H1 (cell line): ENCODE data around the gene CCSAP. TPM values are rescaled to one million over a fixed set of nuclear protein-coding genes. Genes with fewer than 3 reads are reported as not detected.

ENCODE experiments used
- CTCF ChIA-PET: fragments of 300-600 bp; sonication (Branson Sonifier 250); formaldehyde crosslinking; loops from one replicate; lab custom pipeline; 2021; ENCODE audit not compliant: partially characterized antibody; lab: Charles Lee
- POLR2A ChIA-PET: fragments of 300-600 bp; sonication (Branson Sonifier 250); formaldehyde crosslinking; loops from one replicate; lab custom pipeline; 2021; ENCODE audit warnings: inconsistent platforms; ENCODE audit not compliant: partially characterized antibody; lab: Charles Lee
- DNase-seq, 2 experiments: peaks; one replicate each; pipeline versions ENCODE4 v3.0.0 to v3.0.0-alpha.2; 2010 to 2022; ENCODE audit warnings: low spot score in 2 of 2, low read depth in 1 of 2, mixed read lengths in 1 of 2
- FAIRE-seq: peaks from 2 replicates; lab custom pipeline; 2011; peaks lifted over from hg19 to GRCh38; lab: Jason Lieb, UNC
- H2AFZ ChIP-seq: 2 replicates; pipeline ENCODE4 v1.8.1; 2012; ENCODE audit warnings: low read length, inconsistent platforms
- H2AK5ac ChIP-seq: 2 replicates; pipeline ENCODE4 v1.6.1; 2013; ENCODE audit warnings: low read depth, low read length
- H2BK120ac ChIP-seq: replicated peaks from 2 replicates; pipeline ENCODE3; 2013; ENCODE audit warnings: low read depth, low read length, inconsistent platforms
- H2BK12ac ChIP-seq: 2 replicates; pipeline ENCODE4 v1.6.1; 2013; ENCODE audit warnings: low read depth, low read length
- H2BK15ac ChIP-seq: 2 replicates; pipeline ENCODE4 v1.6.1; 2013; ENCODE audit warnings: low read length
- H2BK20ac ChIP-seq: 2 replicates; pipeline ENCODE4 v1.6.1; 2013; ENCODE audit warnings: low read length
- H2BK5ac ChIP-seq: 2 replicates; pipeline ENCODE4 v1.6.1; 2013; ENCODE audit warnings: low read depth, low read length
- H3K14ac ChIP-seq: 2 replicates; pipeline ENCODE4 v1.6.1; 2013; ENCODE audit warnings: inconsistent platforms; ENCODE audit not compliant: insufficient read length
- H3K18ac ChIP-seq: 2 replicates; pipeline ENCODE4 v1.6.1; 2013; ENCODE audit warnings: low read length; ENCODE audit errors: extremely low read depth
- H3K23ac ChIP-seq: 2 replicates; pipeline ENCODE4 v1.6.1; 2013; ENCODE audit warnings: inconsistent platforms; ENCODE audit not compliant: insufficient read length
- H3K23me2 ChIP-seq: 2 replicates; pipeline ENCODE4 v1.6.1; 2013; ENCODE audit warnings: low read depth, low read length
- H3K27ac ChIP-seq: 2 replicates; pipeline ENCODE4 v1.6.1; 2011; ENCODE audit warnings: low read depth, low read length, inconsistent platforms
- H3K27me3 ChIP-seq, 4 experiments: replicated peaks in 1 of 4; 1 replicate in 1 of 4; 2 replicates in 3 of 4; pipeline versions ENCODE4 v1.6.1 to v1.8.1; 2011 to 2013; ENCODE audit warnings: low read length in 3 of 4, mild to moderate bottlenecking in 3 of 4, inconsistent platforms in 2 of 4, mixed read lengths in 2 of 4, moderate library complexity in 1 of 4; ENCODE audit not compliant: control insufficient read depth in 3 of 4, insufficient read depth in 3 of 4; ENCODE audit errors: extremely low read depth in 1 of 4
- H3K36me3 ChIP-seq, 4 experiments: 2 replicates each; pipeline versions ENCODE4 v1.6.1 to v1.8.1; 2011 to 2013; ENCODE audit warnings: mild to moderate bottlenecking in 4 of 4, low read length in 3 of 4, moderate library complexity in 2 of 4, control low read depth in 1 of 4, inconsistent platforms in 1 of 4; ENCODE audit not compliant: insufficient read depth in 4 of 4, control insufficient read depth in 2 of 4
- H3K4ac ChIP-seq: replicated peaks from 2 replicates; pipeline ENCODE3; 2013; ENCODE audit warnings: low read length, low read depth, mixed read lengths, inconsistent platforms; ENCODE audit not compliant: insufficient read length
- H3K4me1 ChIP-seq, 4 experiments: replicated peaks in 1 of 4; 1 replicate in 1 of 4; 2 replicates in 3 of 4; pipeline versions ENCODE4 v1.6.1 to v1.8.1; 2011 to 2013; ENCODE audit warnings: low read length in 3 of 4, inconsistent platforms in 2 of 4, mixed read lengths in 1 of 4; ENCODE audit not compliant: insufficient read depth in 4 of 4, control insufficient read depth in 3 of 4
- H3K4me2 ChIP-seq, 2 experiments: 2 replicates each; pipeline versions ENCODE4 v1.6.1 to v1.8.1; 2011 to 2013; ENCODE audit warnings: low read depth in 2 of 2, low read length in 2 of 2, control low read depth in 1 of 2, inconsistent platforms in 1 of 2, mild to moderate bottlenecking in 1 of 2; ENCODE audit not compliant: insufficient read depth in 1 of 2
- H3K4me3 ChIP-seq, 4 experiments: fragments of 200-600, 300-600 bp in 1 of 4; sonication (generic), shearing (Covaris generic), sonication (Bioruptor Twin) in 1 of 4; 2 replicates each; pipeline versions ENCODE4 v1.5.1 to v1.8.1; 2011 to 2016; ENCODE audit warnings: low read length in 4 of 4, low read depth in 3 of 4, control low read depth in 2 of 4, inconsistent platforms in 2 of 4, mild to moderate bottlenecking in 2 of 4, mixed read lengths in 1 of 4, moderate library complexity in 1 of 4; ENCODE audit not compliant: insufficient read depth in 2 of 4; ENCODE audit errors: extremely low read depth in 1 of 4
- H3K56ac ChIP-seq: replicated peaks from 2 replicates; pipeline ENCODE3; 2013; ENCODE audit warnings: low read depth, mild to moderate bottlenecking, mixed read lengths, low read length, inconsistent platforms; ENCODE audit not compliant: insufficient read length
- H3K79me1 ChIP-seq: 2 replicates; pipeline ENCODE4 v1.6.1; 2013; ENCODE audit warnings: low read depth, low read length, control low read depth
- H3K79me2 ChIP-seq, 2 experiments: 2 replicates each; pipeline versions ENCODE4 v1.6.1 to v1.8.1; 2012 to 2013; ENCODE audit warnings: low read length in 2 of 2, mild to moderate bottlenecking in 2 of 2, inconsistent platforms in 1 of 2; ENCODE audit not compliant: insufficient read depth in 2 of 2, control insufficient read depth in 1 of 2
- H3K9ac ChIP-seq, 4 experiments: replicated peaks in 1 of 4; 1 replicate in 1 of 4; 2 replicates in 3 of 4; pipeline versions ENCODE4 v1.6.1 to v1.8.1; 2011 to 2013; ENCODE audit warnings: low read depth in 3 of 4, low read length in 3 of 4, control low read depth in 2 of 4, mild to moderate bottlenecking in 2 of 4, moderate library complexity in 2 of 4, inconsistent platforms in 1 of 4; ENCODE audit errors: extremely low read depth in 1 of 4
- H3K9me3 ChIP-seq, 2 experiments: 2 replicates each; pipeline versions ENCODE4 v1.6.1 to v1.8.1; 2012 to 2013; ENCODE audit warnings: mild to moderate bottlenecking in 2 of 2, moderate library complexity in 2 of 2, control low read depth in 1 of 2, inconsistent platforms in 1 of 2, low read depth in 1 of 2, low read length in 1 of 2, mixed read lengths in 1 of 2; ENCODE audit not compliant: insufficient read depth in 2 of 2
- H4K20me1 ChIP-seq, 2 experiments: replicated peaks in 1 of 2; 2 replicates each; pipeline versions ENCODE3 to v1.8.1; 2011 to 2013; ENCODE audit warnings: inconsistent platforms in 2 of 2, low read length in 2 of 2, mild to moderate bottlenecking in 1 of 2; ENCODE audit not compliant: insufficient read depth in 2 of 2, control insufficient read depth in 1 of 2
- H4K5ac ChIP-seq: 2 replicates; pipeline ENCODE4 v1.6.1; 2013; ENCODE audit warnings: low read length, low read depth, mixed read lengths, inconsistent platforms; ENCODE audit not compliant: insufficient read length
- H4K8ac ChIP-seq: 2 replicates; pipeline ENCODE4 v1.8.0; 2013; ENCODE audit warnings: mild to moderate bottlenecking, moderate library complexity, low read length, inconsistent platforms; ENCODE audit not compliant: insufficient read depth; ENCODE audit errors: extremely low read depth
- H4K91ac ChIP-seq: replicated peaks from 2 replicates; pipeline ENCODE3; 2013; ENCODE audit warnings: low read length, mixed read lengths, inconsistent platforms; ENCODE audit not compliant: insufficient read length
- ASH2L ChIP-seq: fragments of 200-600, 300-600 bp; sonication (generic); IDR thresholded peaks from one replicate; pipeline ENCODE4 v1.7.1; 2017; ENCODE audit warnings: low read length
- BACH1 ChIP-seq: IDR thresholded peaks from 2 replicates; pipeline ENCODE4 v1.6.1; 2012; ENCODE audit warnings: low read length, improper control_type of control experiment
- E2F6 ChIP-seq: IDR thresholded peaks from 2 replicates; pipeline ENCODE4 v1.6.1; 2012; ENCODE audit warnings: inconsistent platforms
- GABPA ChIP-seq: IDR thresholded peaks from 2 replicates; pipeline ENCODE4 v1.6.1; 2011; ENCODE audit warnings: mild to moderate bottlenecking, low read length, moderate library complexity, borderline replicate concordance; ENCODE audit not compliant: insufficient read depth
- HDAC6 ChIP-seq: IDR thresholded peaks from one replicate; pipeline ENCODE4 v1.7.1; 2012; ENCODE audit warnings: low read depth, mild to moderate bottlenecking, inconsistent platforms, low read length, moderate library complexity
- JUND ChIP-seq: IDR thresholded peaks from 2 replicates; pipeline ENCODE4 v1.6.1; 2011; ENCODE audit warnings: mild to moderate bottlenecking, improper control_type of control experiment, low read length
- NRF1 ChIP-seq: IDR thresholded peaks from 2 replicates; pipeline ENCODE4 v1.6.1; 2011; ENCODE audit warnings: mild to moderate bottlenecking, low read depth, low read length, improper control_type of control experiment
- PHF8 ChIP-seq: fragments of 200-600 bp; sonication (generic); conservative IDR thresholded peaks from 2 replicates; pipeline ENCODE4 v1.7.1; 2012; ENCODE audit warnings: low read depth, mild to moderate bottlenecking, inconsistent platforms, low read length, moderate library complexity
- POLR2A ChIP-seq, 2 experiments: IDR thresholded peaks; 1 replicate in 1 of 2; 2 replicates in 1 of 2; pipeline ENCODE4 v1.6.1; 2011; ENCODE audit warnings: low read depth in 2 of 2, low read length in 2 of 2, mild to moderate bottlenecking in 2 of 2; ENCODE audit errors: control extremely low read depth in 1 of 2
- RFX5 ChIP-seq: IDR thresholded peaks from 2 replicates; pipeline ENCODE4 v1.6.1; 2011; ENCODE audit warnings: low read depth, low read length, improper control_type of control experiment, borderline replicate concordance
- SIN3A ChIP-seq, 2 experiments: IDR thresholded peaks in 1 of 2; conservative IDR thresholded peaks in 1 of 2; 2 replicates each; pipeline ENCODE4 v1.6.1; 2011 to 2012; ENCODE audit warnings: low read length in 2 of 2, improper control_type of control experiment in 1 of 2, low read depth in 1 of 2, mild to moderate bottlenecking in 1 of 2
- SIRT6 ChIP-seq: IDR thresholded peaks from one replicate; pipeline ENCODE4 v1.7.1; 2012; ENCODE audit warnings: low read length, inconsistent platforms
- SRF ChIP-seq: IDR thresholded peaks from 2 replicates; pipeline ENCODE4 v1.6.1; 2011; ENCODE audit warnings: mild to moderate bottlenecking, low read depth, low read length, moderate library complexity
- YY1 ChIP-seq: IDR thresholded peaks from 2 replicates; pipeline ENCODE4 v1.6.1; 2011; ENCODE audit warnings: low read depth, mild to moderate bottlenecking, low read length
- WGBS, 2 experiments: shearing (Covaris generic) in 1 of 2; methylation state at CpG; one replicate each; pipeline versions ENCODE4 v1.1.6 to v1.1.7; 2013 to 2015; ENCODE audit warnings: low lambda C conversion rate in 2 of 2, mixed read lengths in 2 of 2, inconsistent platforms in 1 of 2, low coverage in 1 of 2, missing lambda C conversion rate in 1 of 2; ENCODE audit not compliant: insufficient replicate concordance in 2 of 2, insufficient coverage in 1 of 2, insufficient read length in 1 of 2; ENCODE audit errors: extremely low coverage in 1 of 2, missing lambda C conversion rate in 1 of 2; 5-methylcytosine and 5-hydroxymethylcytosine counted together
- polyA plus RNA-seq, 7 experiments: library from polyadenylated mRNA; depleted of rRNA in 3 of 7; stranded (reverse) in 5 of 7; unstranded in 2 of 7; fragments of >200 nt in 5 of 7; fragments of 200-250 nt in 2 of 7; gene quantifications; 1 replicate in 5 of 7; 2 replicates in 1 of 7; 4 replicates in 1 of 7; pipeline versions ENCODE4 v1.2.1 to v1.2.3, GENCODE V29; 2011 to 2013; ENCODE audit warnings: missing spikeins in 2 of 7, mixed read lengths in 2 of 7
- total RNA-seq: library from RNA; stranded (reverse); fragmentation: NEBNext Ultra II Directional; extraction: Animal tissue kit (Norgen Biotek cat#: 25700); gene quantifications from 2 replicates; pipeline ENCODE4 v1.2.1, GENCODE V29; 2021

Gene CCSAP
- total and polyA plus RNA-seq, 2 of the 8 experiments (the other 6 are each of a cell fraction or from before 2014, with no cell fraction given), result 3.5 to 17.2 TPM

- Histone ChIP-seq H3K23me2 (no peaks in the 10 kb centered on the region), H2BK20ac (no peak overlapping the region), H3K4me1 (no peaks in the 10 kb centered on the region; a peak in 1 of 7 replicates), H3K9ac (no peak overlapping the region), H3K79me2 (no peaks in the 10 kb centered on the region), H3K79me1 (no peaks in the 10 kb centered on the region), H2AFZ (no peak overlapping the region), H2BK120ac (no peak overlapping the region), H3K14ac (no peak overlapping the region), H4K8ac (no peak overlapping the region), H3K4me2 (no peak overlapping the region), H3K9me3 (no peaks in the 10 kb centered on the region), H3K56ac (no peak overlapping the region), H4K20me1 (no peaks in the 10 kb centered on the region), H4K91ac (no peak overlapping the region), H3K36me3 (no peaks in the 10 kb centered on the region), H3K23ac (no peak overlapping the region), H2BK12ac (no peak overlapping the region), H3K4me3 (no peak overlapping the region), H2BK15ac (no peak overlapping the region), H3K27ac (no peak overlapping the region), H4K5ac (no peak overlapping the region), H2BK5ac (no peak overlapping the region), H3K27me3 (no peaks in the 10 kb centered on the region), H3K4ac (no peak overlapping the region), H2AK5ac (no peak overlapping the region), H3K18ac (no peak overlapping the region)
- ChIA-PET CTCF (interaction anchor here (1.2 to 2.0 kb wide), 3 partner anchors 15 to 42 kb away, joined by 3 to 4 read pairs (median 3); no protein-coding TSS in a partner anchor), POLR2A (no interaction called here)
- 90% methylated on average over 7 of the region's 7 CpGs; no CpG with 5 or more reads in 1 of the 2 experiments for WGBS, 2 experiments
- DNase-seq (no peak), FAIRE-seq (no peak)
- TF ChIP-seq GABPA (no peak), RFX5 (no peak), SRF (no peak), YY1 (no peak), SIN3A (conservative IDR thresholded peaks at IDR 0.05 in 1 of 2, IDR thresholded peaks at IDR 0.05 in 1 of 2; ENCODE audit: low read depth in 1 of 2, low read length in 2 of 2) (no peak), ASH2L (no peak), NRF1 (no peak), SIRT6 (no peak), JUND (no peak), HDAC6 (no peak), BACH1 (no peak), PHF8 (no peak), E2F6 (no peak), POLR2A (IDR thresholded peaks at IDR 0.05; ENCODE audit: control extremely low read depth in 1 of 2, low read depth in 2 of 2, low read length in 2 of 2) (no peak)
These were observed 46.2 kb upstream of the CCSAP start for GRCh38 chr1:229388897-229389580.
